ENCODE data around the gene GPR180. TPM values are rescaled to one million over a fixed set of nuclear protein-coding genes. Genes with fewer than 3 reads are reported as not detected.

GPR180 gene
- total RNA-seq, 4 donors from 2014 or later, result 6.2 to 25.8 (median 12.6) TPM

DNA sequence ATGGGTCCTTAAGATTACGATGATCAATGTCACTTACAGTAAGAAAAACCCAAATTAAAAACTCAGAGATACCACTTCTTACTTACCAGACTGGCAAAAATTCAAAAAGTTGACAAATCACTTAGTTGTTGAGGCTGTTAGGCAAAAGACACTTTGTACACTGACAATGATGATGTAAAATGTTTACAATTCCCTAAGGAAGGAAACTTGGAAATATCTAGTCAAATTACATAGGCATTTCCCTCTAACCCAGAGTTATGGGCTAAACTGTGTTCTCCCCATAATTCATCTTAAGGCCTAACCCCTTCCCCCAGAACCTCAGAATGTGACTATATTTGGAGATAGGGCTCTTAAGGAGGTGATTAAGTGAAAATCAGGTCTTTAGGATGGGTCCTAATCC lies 17.7 kb upstream of the GPR180 start:
- no peak for TF ChIP-seq CTCF (IDR thresholded peaks at IDR 0.05; ENCODE audit: low read depth)

DNA sequence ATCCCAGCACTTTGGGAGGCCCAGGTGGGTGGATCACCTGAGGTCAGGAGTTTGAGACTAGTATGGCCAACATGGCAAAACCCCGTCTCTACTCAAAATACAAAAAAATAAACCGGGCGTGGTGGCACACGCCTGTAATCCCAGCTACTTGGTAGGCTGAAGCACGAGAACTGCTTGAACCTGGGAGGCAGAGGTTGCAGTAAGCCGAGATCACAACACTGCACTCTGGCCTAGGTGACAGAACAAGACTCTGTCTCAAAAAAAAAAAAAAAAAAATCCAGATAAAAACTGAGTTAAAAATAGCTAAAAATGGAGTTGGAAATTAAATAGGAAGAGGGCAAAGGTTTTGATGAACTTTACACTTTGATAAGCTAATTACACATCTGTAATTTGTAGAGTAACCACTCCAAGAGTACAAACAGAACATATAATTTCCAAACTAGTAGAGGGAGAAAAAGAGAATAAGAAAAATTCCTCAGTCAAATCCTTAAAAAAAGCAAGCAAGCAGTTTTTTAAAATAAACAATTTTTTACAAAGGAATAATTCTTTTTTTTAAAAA lies 16.0 kb upstream of the GPR180 start:
- TF ChIP-seq CTCF (IDR thresholded peaks at IDR 0.05; ENCODE audit: low read depth), result no peak

DNA sequence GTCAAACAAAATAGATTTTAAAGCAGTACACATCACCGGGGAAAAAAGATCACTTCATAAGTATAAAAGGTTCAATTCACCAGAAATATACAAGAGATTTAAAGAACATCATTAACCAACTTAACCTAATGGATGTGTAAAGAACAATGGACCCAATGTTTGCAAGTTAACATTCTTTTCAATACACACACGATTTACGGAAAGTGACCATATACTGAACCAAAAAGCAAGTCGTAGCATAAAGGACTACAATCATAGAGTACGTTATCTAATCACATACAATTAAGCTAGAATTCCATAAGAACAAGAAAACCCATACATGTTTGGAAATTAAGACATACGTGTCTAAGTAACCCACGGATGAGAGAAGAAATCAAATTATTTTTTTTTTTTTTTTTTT lies 15.3 kb upstream of the GPR180 start:
- TF ChIP-seq CTCF (IDR thresholded peaks at IDR 0.05; ENCODE audit: low read depth), result no peak

- no peak for TF ChIP-seq CTCF (IDR thresholded peaks at IDR 0.05; ENCODE audit: low read depth)
Observed at GRCh38 chr13:94588541-94588940, 13.1 kb upstream of the GPR180 start.

DNA sequence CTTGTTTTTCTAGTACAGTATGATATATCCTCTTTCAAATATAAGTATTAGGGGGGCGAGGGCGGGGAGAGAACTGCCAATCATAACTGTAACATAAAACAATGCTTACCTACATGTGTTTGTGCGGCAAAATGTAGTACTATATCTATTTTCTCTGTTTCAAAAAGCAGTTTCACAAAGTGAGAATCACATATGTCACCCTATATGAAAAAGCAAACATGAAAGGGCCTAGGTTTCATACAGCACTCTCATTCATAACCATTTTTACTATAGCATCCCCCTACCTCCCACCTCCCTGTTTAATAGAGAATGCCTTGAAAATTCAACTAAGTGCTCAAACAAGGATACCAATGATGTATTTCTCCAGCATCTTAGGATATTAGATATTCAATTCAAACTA lies 10.9 kb upstream of the GPR180 start:
- no peak for TF ChIP-seq CTCF (IDR thresholded peaks at IDR 0.05; ENCODE audit: low read depth)

- TF ChIP-seq CTCF (IDR thresholded peaks at IDR 0.05; ENCODE audit: low read depth), result no peak
Observed at GRCh38 chr13:94595001-94595949, 6.4 kb upstream of the GPR180 start.

- TF ChIP-seq CTCF (IDR thresholded peaks at IDR 0.05; ENCODE audit: low read depth), result no peak
Observed at GRCh38 chr13:94595950-94596574, 5.6 kb upstream of the GPR180 start, which contains the start of gene TGDS. Gene TGDS (minus strand): TSS chr13:94596152. CDS start chr13:94596136, 16 bp downstream.

Measured in subcutaneous adipose tissue (tissue), 4 donors.